ENCODE data around the gene NBPF3. TPM values are rescaled to one million over a fixed set of nuclear protein-coding genes. Genes with fewer than 3 reads are reported as not detected.

Gene NBPF3
- total and polyA plus RNA-seq, 4 donors: 2.6 to 6.6 (median 4.7) TPM

Other genes with a start within 250 kb of the NBPF3 start
- 100 to 1,000 TPM; 135 to 155 TPM for gene ECE1, start 149.7 kb upstream of the NBPF3 start, total RNA-seq
- 100 to 1,000 TPM in 1 of 2 donors, 10 to 100 TPM in 1; 12.1 to 112 TPM for gene ECE1, start 149.7 kb upstream of the NBPF3 start, polyA plus RNA-seq
- 10 to 100 TPM in 1 of 2 donors, 1 to 10 TPM in 1; 6.7 to 22.3 TPM for gene ALPL, start 69.3 kb downstream of the NBPF3 start, total RNA-seq
- gene ALPL, start 69.3 kb downstream of the NBPF3 start, polyA plus RNA-seq: 1 to 10 TPM; 2.5 to 4.3 TPM
- gene RAP1GAP, start 229.2 kb downstream of the NBPF3 start, total RNA-seq: under 1 TPM; 0.58 to 0.84 TPM
- 1 to 10 TPM in 1 of 2 donors, under 1 TPM in 1; 0.33 to 4.9 TPM for gene RAP1GAP, start 229.2 kb downstream of the NBPF3 start, polyA plus RNA-seq

Measured in aorta (tissue), 4 donors.